ENCODE data around the gene EXOC6B.

The EXOC6B gene

DNA sequence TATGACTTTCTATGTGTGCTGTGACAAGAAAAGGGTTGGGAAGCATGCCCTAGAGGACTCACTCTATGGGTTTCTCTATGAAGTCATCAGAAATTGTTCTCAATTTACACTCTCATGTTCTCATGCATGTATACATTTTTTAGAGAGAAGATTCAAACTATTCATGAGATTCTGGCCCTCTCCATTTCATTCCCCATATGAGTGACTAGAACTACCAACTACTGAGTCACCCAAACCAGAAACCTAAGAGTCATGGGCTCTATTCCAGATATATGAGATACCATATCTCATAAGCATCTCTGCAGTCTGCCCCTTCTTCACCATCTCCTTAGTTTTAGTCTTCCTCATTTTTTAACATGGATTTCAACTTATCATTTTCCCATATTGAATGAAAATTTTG, 87.7 kb downstream of the EXOC6B start:
- ChIA-PET POLR2A (no interaction called here), CTCF (no interaction called here)
- no peak overlapping the region for H3K4me3 ChIP-seq (ENCODE audit: low read depth, low read length)
- no peaks in the 10 kb centered on the region for H3K4me1 ChIP-seq (ENCODE audit: control insufficient read depth, insufficient read depth, low read length)
- TF ChIP-seq ZNF626 (tag by site-specific recombination; IDR thresholded peaks at IDR 0.05) (no peak), ZNF37A (tag by site-specific recombination; IDR thresholded peaks at IDR 0.05) (no peak), ZNF747 (tag by site-specific recombination; IDR thresholded peaks at IDR 0.05) (no peak), ZNF112 (tag by site-specific recombination; IDR thresholded peaks at IDR 0.05) (no peak), SP3 (tag by site-specific recombination; IDR thresholded peaks at IDR 0.05) (no peak), GLIS2 (tag by site-specific recombination; IDR thresholded peaks at IDR 0.05) (no peak), ZNF830 (tag by site-specific recombination; IDR thresholded peaks at IDR 0.05; ENCODE audit: low read depth) (no peak), ZNF138 (tag by site-specific recombination; IDR thresholded peaks at IDR 0.05; ENCODE audit: borderline replicate concordance) (no peak), ZNF473 (tag by site-specific recombination; IDR thresholded peaks at IDR 0.05) (no peak), EGR2 (tag by site-specific recombination; IDR thresholded peaks at IDR 0.05; ENCODE audit: low read depth) (no peak), ZNF48 (tag by site-specific recombination; IDR thresholded peaks at IDR 0.05) (no peak), ZBTB48 (tag by site-specific recombination; IDR thresholded peaks at IDR 0.05) (no peak), GLIS1 (tag by site-specific recombination; IDR thresholded peaks at IDR 0.05) (no peak), ZNF785 (tag by site-specific recombination; IDR thresholded peaks at IDR 0.05) (no peak), HOXC10 (CRISPR knock-in tag; IDR thresholded peaks at IDR 0.05) (no peak), OSR2 (tag by site-specific recombination; IDR thresholded peaks at IDR 0.05) (no peak)
- TF ChIP-seq, protein P1, sequence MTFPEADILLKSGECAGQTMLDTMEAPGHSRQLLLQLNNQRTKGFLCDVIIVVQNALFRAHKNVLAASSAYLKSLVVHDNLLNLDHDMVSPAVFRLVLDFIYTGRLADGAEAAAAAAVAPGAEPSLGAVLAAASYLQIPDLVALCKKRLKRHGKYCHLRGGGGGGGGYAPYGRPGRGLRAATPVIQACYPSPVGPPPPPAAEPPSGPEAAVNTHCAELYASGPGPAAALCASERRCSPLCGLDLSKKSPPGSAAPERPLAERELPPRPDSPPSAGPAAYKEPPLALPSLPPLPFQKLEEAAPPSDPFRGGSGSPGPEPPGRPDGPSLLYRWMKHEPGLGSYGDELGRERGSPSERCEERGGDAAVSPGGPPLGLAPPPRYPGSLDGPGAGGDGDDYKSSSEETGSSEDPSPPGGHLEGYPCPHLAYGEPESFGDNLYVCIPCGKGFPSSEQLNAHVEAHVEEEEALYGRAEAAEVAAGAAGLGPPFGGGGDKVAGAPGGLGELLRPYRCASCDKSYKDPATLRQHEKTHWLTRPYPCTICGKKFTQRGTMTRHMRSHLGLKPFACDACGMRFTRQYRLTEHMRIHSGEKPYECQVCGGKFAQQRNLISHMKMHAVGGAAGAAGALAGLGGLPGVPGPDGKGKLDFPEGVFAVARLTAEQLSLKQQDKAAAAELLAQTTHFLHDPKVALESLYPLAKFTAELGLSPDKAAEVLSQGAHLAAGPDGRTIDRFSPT (tag by site-specific recombination; IDR thresholded peaks at IDR 0.05) = no peak
- TF ChIP-seq, protein P2, sequence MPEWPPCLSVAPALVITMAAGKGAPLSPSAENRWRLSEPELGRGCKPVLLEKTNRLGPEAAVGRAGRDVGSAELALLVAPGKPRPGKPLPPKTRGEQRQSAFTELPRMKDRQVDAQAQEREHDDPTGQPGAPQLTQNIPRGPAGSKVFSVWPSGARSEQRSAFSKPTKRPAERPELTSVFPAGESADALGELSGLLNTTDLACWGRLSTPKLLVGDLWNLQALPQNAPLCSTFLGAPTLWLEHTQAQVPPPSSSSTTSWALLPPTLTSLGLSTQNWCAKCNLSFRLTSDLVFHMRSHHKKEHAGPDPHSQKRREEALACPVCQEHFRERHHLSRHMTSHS (tag by site-specific recombination; IDR thresholded peaks at IDR 0.05) = no peak
- H3K36me3 ChIP-seq (ENCODE audit: control insufficient read depth in 2 of 2, insufficient read depth in 1 of 2, low read length in 2 of 2) = no peaks in the 10 kb centered on the region; a peak in 1 of 3 replicates
- H3K9me3 ChIP-seq (ENCODE audit: control insufficient read depth, insufficient read depth, low read depth, low read length) = no peaks in the 10 kb centered on the region
- no peak overlapping the region for H3K27ac ChIP-seq (ENCODE audit: extremely low read depth, low read depth, low read length)

DNA sequence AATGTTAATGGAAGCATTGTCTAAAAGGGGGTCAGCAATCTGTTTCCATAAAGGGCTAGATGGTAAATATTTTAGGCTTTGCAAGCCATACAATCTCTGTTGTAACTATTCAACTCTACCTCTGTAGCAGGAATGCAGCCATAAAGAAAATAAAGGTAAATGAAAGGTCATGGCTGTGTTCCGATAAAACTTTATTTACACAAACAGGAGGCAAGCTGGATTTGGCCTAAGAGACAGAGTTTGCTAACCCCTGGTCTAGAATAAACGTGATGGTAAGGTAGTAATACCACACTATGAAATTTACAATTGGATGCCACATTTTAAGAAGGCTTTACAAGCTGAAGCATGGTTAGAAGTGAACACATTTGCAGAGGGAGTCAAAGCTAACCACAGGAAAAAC, 91.4 kb downstream of the EXOC6B start:
- TF ChIP-seq ZNF10 (tag by site-specific recombination; IDR thresholded peaks at IDR 0.05) (no peak), ZNF843 (tag by site-specific recombination; IDR thresholded peaks at IDR 0.05) (no peak), FEZF1 (tag by site-specific recombination; IDR thresholded peaks at IDR 0.05) (no peak), ZNF555 (tag by site-specific recombination; conservative IDR thresholded peaks at IDR 0.05) (no peak), ZNF624 (tag by site-specific recombination; IDR thresholded peaks at IDR 0.05) (no peak), ZNF292 (tag by site-specific recombination; IDR thresholded peaks at IDR 0.05; ENCODE audit: borderline replicate concordance, low read depth) (no peak), EGR2 (tag by site-specific recombination; IDR thresholded peaks at IDR 0.05; ENCODE audit: low read depth) (no peak), ZNF664 (tag by site-specific recombination; IDR thresholded peaks at IDR 0.05) (no peak)
- TF ChIP-seq, protein P3, sequence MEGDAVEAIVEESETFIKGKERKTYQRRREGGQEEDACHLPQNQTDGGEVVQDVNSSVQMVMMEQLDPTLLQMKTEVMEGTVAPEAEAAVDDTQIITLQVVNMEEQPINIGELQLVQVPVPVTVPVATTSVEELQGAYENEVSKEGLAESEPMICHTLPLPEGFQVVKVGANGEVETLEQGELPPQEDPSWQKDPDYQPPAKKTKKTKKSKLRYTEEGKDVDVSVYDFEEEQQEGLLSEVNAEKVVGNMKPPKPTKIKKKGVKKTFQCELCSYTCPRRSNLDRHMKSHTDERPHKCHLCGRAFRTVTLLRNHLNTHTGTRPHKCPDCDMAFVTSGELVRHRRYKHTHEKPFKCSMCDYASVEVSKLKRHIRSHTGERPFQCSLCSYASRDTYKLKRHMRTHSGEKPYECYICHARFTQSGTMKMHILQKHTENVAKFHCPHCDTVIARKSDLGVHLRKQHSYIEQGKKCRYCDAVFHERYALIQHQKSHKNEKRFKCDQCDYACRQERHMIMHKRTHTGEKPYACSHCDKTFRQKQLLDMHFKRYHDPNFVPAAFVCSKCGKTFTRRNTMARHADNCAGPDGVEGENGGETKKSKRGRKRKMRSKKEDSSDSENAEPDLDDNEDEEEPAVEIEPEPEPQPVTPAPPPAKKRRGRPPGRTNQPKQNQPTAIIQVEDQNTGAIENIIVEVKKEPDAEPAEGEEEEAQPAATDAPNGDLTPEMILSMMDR (tag by site-specific recombination; IDR thresholded peaks at IDR 0.05) = no peak
- TF ChIP-seq, protein P4, sequence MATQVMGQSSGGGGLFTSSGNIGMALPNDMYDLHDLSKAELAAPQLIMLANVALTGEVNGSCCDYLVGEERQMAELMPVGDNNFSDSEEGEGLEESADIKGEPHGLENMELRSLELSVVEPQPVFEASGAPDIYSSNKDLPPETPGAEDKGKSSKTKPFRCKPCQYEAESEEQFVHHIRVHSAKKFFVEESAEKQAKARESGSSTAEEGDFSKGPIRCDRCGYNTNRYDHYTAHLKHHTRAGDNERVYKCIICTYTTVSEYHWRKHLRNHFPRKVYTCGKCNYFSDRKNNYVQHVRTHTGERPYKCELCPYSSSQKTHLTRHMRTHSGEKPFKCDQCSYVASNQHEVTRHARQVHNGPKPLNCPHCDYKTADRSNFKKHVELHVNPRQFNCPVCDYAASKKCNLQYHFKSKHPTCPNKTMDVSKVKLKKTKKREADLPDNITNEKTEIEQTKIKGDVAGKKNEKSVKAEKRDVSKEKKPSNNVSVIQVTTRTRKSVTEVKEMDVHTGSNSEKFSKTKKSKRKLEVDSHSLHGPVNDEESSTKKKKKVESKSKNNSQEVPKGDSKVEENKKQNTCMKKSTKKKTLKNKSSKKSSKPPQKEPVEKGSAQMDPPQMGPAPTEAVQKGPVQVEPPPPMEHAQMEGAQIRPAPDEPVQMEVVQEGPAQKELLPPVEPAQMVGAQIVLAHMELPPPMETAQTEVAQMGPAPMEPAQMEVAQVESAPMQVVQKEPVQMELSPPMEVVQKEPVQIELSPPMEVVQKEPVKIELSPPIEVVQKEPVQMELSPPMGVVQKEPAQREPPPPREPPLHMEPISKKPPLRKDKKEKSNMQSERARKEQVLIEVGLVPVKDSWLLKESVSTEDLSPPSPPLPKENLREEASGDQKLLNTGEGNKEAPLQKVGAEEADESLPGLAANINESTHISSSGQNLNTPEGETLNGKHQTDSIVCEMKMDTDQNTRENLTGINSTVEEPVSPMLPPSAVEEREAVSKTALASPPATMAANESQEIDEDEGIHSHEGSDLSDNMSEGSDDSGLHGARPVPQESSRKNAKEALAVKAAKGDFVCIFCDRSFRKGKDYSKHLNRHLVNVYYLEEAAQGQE (tag by site-specific recombination; IDR thresholded peaks at IDR 0.05) = no peak
- TF ChIP-seq, protein P2 (tag by site-specific recombination; IDR thresholded peaks at IDR 0.05) = no peak
- no peak overlapping the region for H3K27ac ChIP-seq (ENCODE audit: extremely low read depth, low read depth, low read length)
- no peaks in the 10 kb centered on the region for H3K9me3 ChIP-seq (ENCODE audit: control insufficient read depth, insufficient read depth, low read depth, low read length)
- H3K4me1 ChIP-seq (ENCODE audit: control insufficient read depth, insufficient read depth, low read length) = no peaks in the 10 kb centered on the region
- ChIA-PET POLR2A (no interaction called here), CTCF (interaction anchor here (1.1 to 1.2 kb wide), 2 partner anchors 11 to 126 kb away, joined by 3 to 4 read pairs; no protein-coding TSS in a partner anchor)
- H3K4me3 ChIP-seq (ENCODE audit: low read depth, low read length) = no peak overlapping the region
- H3K36me3 ChIP-seq (ENCODE audit: control insufficient read depth in 2 of 2, insufficient read depth in 1 of 2, low read length in 2 of 2) = no peaks in the 10 kb centered on the region; a peak in 1 of 3 replicates
